H1 (cell line): ENCODE data around the gene LCE6A. TPM values are rescaled to one million over a fixed set of nuclear protein-coding genes. Genes with fewer than 3 reads are reported as not detected.

Experiments used
- CTCF ChIA-PET: fragments of 300-600 bp; sonication (Branson Sonifier 250); formaldehyde crosslinking; loops from one replicate; lab custom pipeline; 2021; ENCODE audit not compliant: partially characterized antibody; lab: Charles Lee
- POLR2A ChIA-PET: fragments of 300-600 bp; sonication (Branson Sonifier 250); formaldehyde crosslinking; loops from one replicate; lab custom pipeline; 2021; ENCODE audit warnings: inconsistent platforms; ENCODE audit not compliant: partially characterized antibody; lab: Charles Lee
- DNase-seq, 2 experiments: peaks; one replicate each; pipeline versions ENCODE4 v3.0.0 to v3.0.0-alpha.2; 2010 to 2022; ENCODE audit warnings: low spot score in 2 of 2, low read depth in 1 of 2, mixed read lengths in 1 of 2
- FAIRE-seq: peaks from 2 replicates; lab custom pipeline; 2011; peaks lifted over from hg19 to GRCh38; lab: Jason Lieb, UNC
- H2AFZ ChIP-seq: 2 replicates; pipeline ENCODE4 v1.8.1; 2012; ENCODE audit warnings: low read length, inconsistent platforms
- H2AK5ac ChIP-seq: 2 replicates; pipeline ENCODE4 v1.6.1; 2013; ENCODE audit warnings: low read depth, low read length
- H2BK120ac ChIP-seq: replicated peaks from 2 replicates; pipeline ENCODE3; 2013; ENCODE audit warnings: low read depth, low read length, inconsistent platforms
- H2BK12ac ChIP-seq: 2 replicates; pipeline ENCODE4 v1.6.1; 2013; ENCODE audit warnings: low read depth, low read length
- H2BK15ac ChIP-seq: 2 replicates; pipeline ENCODE4 v1.6.1; 2013; ENCODE audit warnings: low read length
- H2BK20ac ChIP-seq: 2 replicates; pipeline ENCODE4 v1.6.1; 2013; ENCODE audit warnings: low read length
- H2BK5ac ChIP-seq: 2 replicates; pipeline ENCODE4 v1.6.1; 2013; ENCODE audit warnings: low read depth, low read length
- H3K14ac ChIP-seq: 2 replicates; pipeline ENCODE4 v1.6.1; 2013; ENCODE audit warnings: inconsistent platforms; ENCODE audit not compliant: insufficient read length
- H3K18ac ChIP-seq: 2 replicates; pipeline ENCODE4 v1.6.1; 2013; ENCODE audit warnings: low read length; ENCODE audit errors: extremely low read depth
- H3K23ac ChIP-seq: 2 replicates; pipeline ENCODE4 v1.6.1; 2013; ENCODE audit warnings: inconsistent platforms; ENCODE audit not compliant: insufficient read length
- H3K23me2 ChIP-seq: 2 replicates; pipeline ENCODE4 v1.6.1; 2013; ENCODE audit warnings: low read depth, low read length
- H3K27ac ChIP-seq: 2 replicates; pipeline ENCODE4 v1.6.1; 2011; ENCODE audit warnings: low read depth, low read length, inconsistent platforms
- H3K27me3 ChIP-seq, 4 experiments: replicated peaks in 1 of 4; 1 replicate in 1 of 4; 2 replicates in 3 of 4; pipeline versions ENCODE4 v1.6.1 to v1.8.1; 2011 to 2013; ENCODE audit warnings: low read length in 3 of 4, mild to moderate bottlenecking in 3 of 4, inconsistent platforms in 2 of 4, mixed read lengths in 2 of 4, moderate library complexity in 1 of 4; ENCODE audit not compliant: control insufficient read depth in 3 of 4, insufficient read depth in 3 of 4; ENCODE audit errors: extremely low read depth in 1 of 4
- H3K36me3 ChIP-seq, 4 experiments: 2 replicates each; pipeline versions ENCODE4 v1.6.1 to v1.8.1; 2011 to 2013; ENCODE audit warnings: mild to moderate bottlenecking in 4 of 4, low read length in 3 of 4, moderate library complexity in 2 of 4, control low read depth in 1 of 4, inconsistent platforms in 1 of 4; ENCODE audit not compliant: insufficient read depth in 4 of 4, control insufficient read depth in 2 of 4
- H3K4ac ChIP-seq: replicated peaks from 2 replicates; pipeline ENCODE3; 2013; ENCODE audit warnings: low read length, low read depth, mixed read lengths, inconsistent platforms; ENCODE audit not compliant: insufficient read length
- H3K4me1 ChIP-seq, 4 experiments: replicated peaks in 1 of 4; 1 replicate in 1 of 4; 2 replicates in 3 of 4; pipeline versions ENCODE4 v1.6.1 to v1.8.1; 2011 to 2013; ENCODE audit warnings: low read length in 3 of 4, inconsistent platforms in 2 of 4, mixed read lengths in 1 of 4; ENCODE audit not compliant: insufficient read depth in 4 of 4, control insufficient read depth in 3 of 4
- H3K4me2 ChIP-seq, 2 experiments: 2 replicates each; pipeline versions ENCODE4 v1.6.1 to v1.8.1; 2011 to 2013; ENCODE audit warnings: low read depth in 2 of 2, low read length in 2 of 2, control low read depth in 1 of 2, inconsistent platforms in 1 of 2, mild to moderate bottlenecking in 1 of 2; ENCODE audit not compliant: insufficient read depth in 1 of 2
- H3K4me3 ChIP-seq, 4 experiments: fragments of 200-600, 300-600 bp in 1 of 4; sonication (generic), shearing (Covaris generic), sonication (Bioruptor Twin) in 1 of 4; 2 replicates each; pipeline versions ENCODE4 v1.5.1 to v1.8.1; 2011 to 2016; ENCODE audit warnings: low read length in 4 of 4, low read depth in 3 of 4, control low read depth in 2 of 4, inconsistent platforms in 2 of 4, mild to moderate bottlenecking in 2 of 4, mixed read lengths in 1 of 4, moderate library complexity in 1 of 4; ENCODE audit not compliant: insufficient read depth in 2 of 4; ENCODE audit errors: extremely low read depth in 1 of 4
- H3K56ac ChIP-seq: replicated peaks from 2 replicates; pipeline ENCODE3; 2013; ENCODE audit warnings: low read depth, mild to moderate bottlenecking, mixed read lengths, low read length, inconsistent platforms; ENCODE audit not compliant: insufficient read length
- H3K79me1 ChIP-seq: 2 replicates; pipeline ENCODE4 v1.6.1; 2013; ENCODE audit warnings: low read depth, low read length, control low read depth
- H3K79me2 ChIP-seq, 2 experiments: 2 replicates each; pipeline versions ENCODE4 v1.6.1 to v1.8.1; 2012 to 2013; ENCODE audit warnings: low read length in 2 of 2, mild to moderate bottlenecking in 2 of 2, inconsistent platforms in 1 of 2; ENCODE audit not compliant: insufficient read depth in 2 of 2, control insufficient read depth in 1 of 2
- H3K9ac ChIP-seq, 4 experiments: replicated peaks in 1 of 4; 1 replicate in 1 of 4; 2 replicates in 3 of 4; pipeline versions ENCODE4 v1.6.1 to v1.8.1; 2011 to 2013; ENCODE audit warnings: low read depth in 3 of 4, low read length in 3 of 4, control low read depth in 2 of 4, mild to moderate bottlenecking in 2 of 4, moderate library complexity in 2 of 4, inconsistent platforms in 1 of 4; ENCODE audit errors: extremely low read depth in 1 of 4
- H3K9me3 ChIP-seq, 2 experiments: 2 replicates each; pipeline versions ENCODE4 v1.6.1 to v1.8.1; 2012 to 2013; ENCODE audit warnings: mild to moderate bottlenecking in 2 of 2, moderate library complexity in 2 of 2, control low read depth in 1 of 2, inconsistent platforms in 1 of 2, low read depth in 1 of 2, low read length in 1 of 2, mixed read lengths in 1 of 2; ENCODE audit not compliant: insufficient read depth in 2 of 2
- H4K20me1 ChIP-seq, 2 experiments: replicated peaks in 1 of 2; 2 replicates each; pipeline versions ENCODE3 to v1.8.1; 2011 to 2013; ENCODE audit warnings: inconsistent platforms in 2 of 2, low read length in 2 of 2, mild to moderate bottlenecking in 1 of 2; ENCODE audit not compliant: insufficient read depth in 2 of 2, control insufficient read depth in 1 of 2
- H4K5ac ChIP-seq: 2 replicates; pipeline ENCODE4 v1.6.1; 2013; ENCODE audit warnings: low read length, low read depth, mixed read lengths, inconsistent platforms; ENCODE audit not compliant: insufficient read length
- H4K8ac ChIP-seq: 2 replicates; pipeline ENCODE4 v1.8.0; 2013; ENCODE audit warnings: mild to moderate bottlenecking, moderate library complexity, low read length, inconsistent platforms; ENCODE audit not compliant: insufficient read depth; ENCODE audit errors: extremely low read depth
- H4K91ac ChIP-seq: replicated peaks from 2 replicates; pipeline ENCODE3; 2013; ENCODE audit warnings: low read length, mixed read lengths, inconsistent platforms; ENCODE audit not compliant: insufficient read length
- ATF2 ChIP-seq: IDR thresholded peaks from 2 replicates; pipeline ENCODE4 v1.6.1; 2012; ENCODE audit warnings: low read length, inconsistent platforms
- EGR1 ChIP-seq: IDR thresholded peaks from 2 replicates; pipeline ENCODE4 v1.6.1; 2011; ENCODE audit warnings: low read depth, low read length, borderline replicate concordance
- EZH2 ChIP-seq: fragments of 200-600 bp; sonication (generic); IDR thresholded peaks from 2 replicates; pipeline ENCODE4 v1.7.1; 2012; ENCODE audit warnings: low read depth, mild to moderate bottlenecking, moderate library complexity, low read length, inconsistent platforms; ENCODE audit not compliant: severe bottlenecking
- HDAC2 ChIP-seq, 2 experiments: fragments of 300-600 bp in 1 of 2; sonication (generic) in 1 of 2; IDR thresholded peaks; 2 replicates each; pipeline ENCODE4 v1.6.1; 2011 to 2012; ENCODE audit warnings: low read depth in 2 of 2, low read length in 2 of 2, mild to moderate bottlenecking in 2 of 2, moderate library complexity in 2 of 2, borderline replicate concordance in 1 of 2, inconsistent platforms in 1 of 2
- HDAC6 ChIP-seq: IDR thresholded peaks from one replicate; pipeline ENCODE4 v1.7.1; 2012; ENCODE audit warnings: low read depth, mild to moderate bottlenecking, inconsistent platforms, low read length, moderate library complexity
- JUND ChIP-seq: IDR thresholded peaks from 2 replicates; pipeline ENCODE4 v1.6.1; 2011; ENCODE audit warnings: mild to moderate bottlenecking, improper control_type of control experiment, low read length
- NANOG ChIP-seq: IDR thresholded peaks from 2 replicates; pipeline ENCODE4 v1.6.1; 2011; ENCODE audit warnings: low read length, low read depth, mild to moderate bottlenecking, inconsistent platforms; ENCODE audit not compliant: insufficient read depth, poor library complexity, severe bottlenecking
- TAF1 ChIP-seq: IDR thresholded peaks from 2 replicates; pipeline ENCODE4 v1.6.1; 2011; ENCODE audit warnings: mild to moderate bottlenecking, low read depth, low read length
- TCF12 ChIP-seq: IDR thresholded peaks from 2 replicates; pipeline ENCODE4 v1.6.1; 2011; ENCODE audit warnings: low read depth, mild to moderate bottlenecking, low read length
- USF2 ChIP-seq: IDR thresholded peaks from 2 replicates; pipeline ENCODE4 v1.6.1; 2011; ENCODE audit warnings: low read length, improper control_type of control experiment
- polyA plus RNA-seq, 7 experiments: library from polyadenylated mRNA; depleted of rRNA in 3 of 7; stranded (reverse) in 5 of 7; unstranded in 2 of 7; fragments of >200 nt in 5 of 7; fragments of 200-250 nt in 2 of 7; gene quantifications; 1 replicate in 5 of 7; 2 replicates in 1 of 7; 4 replicates in 1 of 7; pipeline versions ENCODE4 v1.2.1 to v1.2.3, GENCODE V29; 2011 to 2013; ENCODE audit warnings: missing spikeins in 2 of 7, mixed read lengths in 2 of 7
- total RNA-seq: library from RNA; stranded (reverse); fragmentation: NEBNext Ultra II Directional; extraction: Animal tissue kit (Norgen Biotek cat#: 25700); gene quantifications from 2 replicates; pipeline ENCODE4 v1.2.1, GENCODE V29; 2021

LCE6A gene
- total and polyA plus RNA-seq, 2 of the 8 experiments (the other 6 are each of a cell fraction or from before 2014, with no cell fraction given) = not detected

DNA sequence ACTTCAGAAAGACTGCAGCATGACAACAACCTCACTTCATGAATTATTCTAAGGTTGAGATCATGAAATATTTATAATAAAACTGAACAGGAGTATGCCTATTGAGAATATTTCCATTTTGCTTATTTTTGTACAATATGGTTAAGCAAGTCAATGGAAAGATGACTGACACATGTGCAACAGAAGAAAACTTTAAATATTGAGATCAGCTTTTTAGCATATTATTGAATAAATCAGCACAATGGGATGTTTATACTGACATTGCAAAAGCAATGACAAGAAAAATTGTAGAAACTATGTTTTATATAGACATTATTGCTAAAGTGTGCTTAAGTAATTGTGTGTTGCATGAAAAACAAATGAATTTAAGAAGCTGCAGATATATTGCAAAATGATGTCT, 21.8 kb downstream of the LCE6A start:
- FAIRE-seq (no peak), DNase-seq (no peak)
- no peak overlapping the region for H2BK5ac ChIP-seq
- H3K18ac ChIP-seq = no peak overlapping the region
- no peak overlapping the region for H3K4ac ChIP-seq
- no peak overlapping the region for H2AFZ ChIP-seq
- H3K56ac ChIP-seq = no peak overlapping the region
- no peaks in the 10 kb centered on the region for H4K20me1 ChIP-seq
- no peak overlapping the region for H4K8ac ChIP-seq
- H3K23ac ChIP-seq = no peak overlapping the region
- no peak overlapping the region for H2BK120ac ChIP-seq
- H3K14ac ChIP-seq = no peak overlapping the region
- no peaks in the 10 kb centered on the region for H3K23me2 ChIP-seq
- H2AK5ac ChIP-seq = no peak overlapping the region
- H3K79me1 ChIP-seq = no peaks in the 10 kb centered on the region
- no peak overlapping the region for H2BK20ac ChIP-seq
- H3K36me3 ChIP-seq = no peaks in the 10 kb centered on the region
- no peak overlapping the region for H3K4me3 ChIP-seq
- no peaks in the 10 kb centered on the region for H3K4me1 ChIP-seq
- H4K5ac ChIP-seq = no peak overlapping the region
- ChIA-PET POLR2A (no interaction called here), CTCF (interaction anchor here (2.5 kb wide), 1 partner anchor 328 kb away, joined by 9 read pairs; no protein-coding TSS in a partner anchor)
- H2BK12ac ChIP-seq = no peak overlapping the region
- H3K4me2 ChIP-seq = no peak overlapping the region
- H3K9ac ChIP-seq = no peak overlapping the region
- no peaks in the 10 kb centered on the region for H3K27me3 ChIP-seq
- H3K27ac ChIP-seq = no peak overlapping the region
- no peak overlapping the region for H4K91ac ChIP-seq
- H3K79me2 ChIP-seq = no peaks in the 10 kb centered on the region
- peaks cover 39 to 53% of the 10 kb centered on the region in 2 experiments for H3K9me3 ChIP-seq
- H2BK15ac ChIP-seq = no peak overlapping the region
- TF ChIP-seq JUND (no peak), NANOG (no peak), ATF2 (no peak), USF2 (no peak), EZH2 (no peak), HDAC2 (IDR thresholded peaks at IDR 0.05; ENCODE audit: borderline replicate concordance in 1 of 2, low read depth in 2 of 2, low read length in 2 of 2) (no peak), TAF1 (no peak), HDAC6 (no peak), TCF12 (no peak), EGR1 (no peak)
